GM18517 (cell line): Measurements from ENCODE around the gene MALT1.
"Not testable (repeated sequence)": the region's sequence is repeated elsewhere in the genome, so short reads cannot be mapped to it uniquely, and the experiment has no call there.

ENCODE experiments used
- ATAC-seq: cut with Tn5 transposase; IDR thresholded peaks from one replicate; pipeline ENCODE4 v1.9.1; 2021; ENCODE audit warnings: mild to moderate bottlenecking, moderate library complexity; ENCODE audit not compliant: unreplicated experiment

Gene MALT1, protein sequence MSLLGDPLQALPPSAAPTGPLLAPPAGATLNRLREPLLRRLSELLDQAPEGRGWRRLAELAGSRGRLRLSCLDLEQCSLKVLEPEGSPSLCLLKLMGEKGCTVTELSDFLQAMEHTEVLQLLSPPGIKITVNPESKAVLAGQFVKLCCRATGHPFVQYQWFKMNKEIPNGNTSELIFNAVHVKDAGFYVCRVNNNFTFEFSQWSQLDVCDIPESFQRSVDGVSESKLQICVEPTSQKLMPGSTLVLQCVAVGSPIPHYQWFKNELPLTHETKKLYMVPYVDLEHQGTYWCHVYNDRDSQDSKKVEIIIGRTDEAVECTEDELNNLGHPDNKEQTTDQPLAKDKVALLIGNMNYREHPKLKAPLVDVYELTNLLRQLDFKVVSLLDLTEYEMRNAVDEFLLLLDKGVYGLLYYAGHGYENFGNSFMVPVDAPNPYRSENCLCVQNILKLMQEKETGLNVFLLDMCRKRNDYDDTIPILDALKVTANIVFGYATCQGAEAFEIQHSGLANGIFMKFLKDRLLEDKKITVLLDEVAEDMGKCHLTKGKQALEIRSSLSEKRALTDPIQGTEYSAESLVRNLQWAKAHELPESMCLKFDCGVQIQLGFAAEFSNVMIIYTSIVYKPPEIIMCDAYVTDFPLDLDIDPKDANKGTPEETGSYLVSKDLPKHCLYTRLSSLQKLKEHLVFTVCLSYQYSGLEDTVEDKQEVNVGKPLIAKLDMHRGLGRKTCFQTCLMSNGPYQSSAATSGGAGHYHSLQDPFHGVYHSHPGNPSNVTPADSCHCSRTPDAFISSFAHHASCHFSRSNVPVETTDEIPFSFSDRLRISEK

DNA sequence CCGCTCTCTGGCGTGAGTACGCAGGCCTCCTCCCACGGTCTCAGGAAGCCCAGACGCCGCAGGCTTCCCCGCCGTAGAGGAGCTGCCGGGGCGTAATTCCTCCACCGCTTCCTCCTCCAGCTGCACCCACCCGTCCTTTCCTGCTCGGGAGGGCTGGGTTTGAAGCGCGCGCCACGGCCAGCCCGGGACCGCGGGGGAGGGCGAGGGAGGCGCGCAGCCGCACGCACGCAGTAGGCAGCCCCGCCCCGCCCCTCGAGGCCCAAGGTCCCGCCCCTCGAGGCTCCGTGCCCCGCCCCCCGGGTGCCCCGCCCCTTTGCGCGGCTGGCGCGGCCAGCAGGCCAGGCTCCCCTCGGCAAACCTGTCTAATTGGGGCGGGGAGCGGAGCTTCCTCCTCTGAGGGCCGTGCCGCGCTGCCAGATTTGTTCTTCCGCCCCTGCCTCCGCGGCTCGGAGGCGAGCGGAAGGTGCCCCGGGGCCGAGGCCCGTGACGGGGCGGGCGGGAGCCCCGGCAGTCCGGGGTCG lies at the start of gene MALT1:
TSS of gene MALT1 (plus strand) at position 355 of the 521 bp plus-strand sequence. CDS start 179 bp downstream, outside the sequence.
- peak; percentile 64 for ATAC-seq

DNA sequence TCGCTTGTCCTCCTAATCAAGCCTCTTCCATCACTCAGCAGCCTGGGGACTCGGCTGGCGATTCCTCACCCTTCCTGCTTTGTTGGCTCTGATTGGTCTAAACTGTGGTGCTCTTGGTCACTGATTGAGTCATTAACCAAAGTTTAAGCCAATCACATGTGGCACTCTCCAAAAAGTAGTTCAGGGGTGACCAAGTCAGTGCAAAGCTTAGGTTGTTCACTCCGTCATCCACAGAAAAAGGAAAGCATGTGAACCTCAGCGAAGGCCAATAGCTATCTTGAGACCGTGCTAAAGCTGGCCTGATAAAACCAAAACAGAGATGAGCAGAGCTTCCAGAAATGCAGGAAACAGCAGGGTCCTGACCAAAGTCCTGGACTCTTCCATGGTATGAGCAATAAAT lies 47.3 kb upstream of the MALT1 start:
- no peak for ATAC-seq

DNA sequence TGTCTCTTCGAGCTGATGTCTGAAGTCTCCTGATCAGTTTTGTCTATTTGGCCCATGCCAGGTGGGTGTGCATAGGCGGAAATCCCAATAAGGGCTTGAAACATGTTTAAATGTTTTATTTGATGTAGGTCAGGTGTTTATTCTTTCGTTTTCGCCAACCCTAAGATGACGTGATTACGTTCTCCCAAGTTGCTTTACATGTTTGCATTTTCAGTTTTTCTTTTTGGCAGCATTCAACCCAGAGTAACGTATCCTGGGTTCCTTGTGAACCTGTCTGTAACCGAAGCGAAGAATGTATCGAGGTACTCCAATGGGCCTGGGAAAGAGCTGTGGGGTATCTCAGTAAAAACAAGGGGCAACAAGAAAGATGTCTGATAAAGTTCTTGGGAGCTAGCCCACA lies 45.4 kb upstream of the MALT1 start:
- ATAC-seq, result no peak

DNA sequence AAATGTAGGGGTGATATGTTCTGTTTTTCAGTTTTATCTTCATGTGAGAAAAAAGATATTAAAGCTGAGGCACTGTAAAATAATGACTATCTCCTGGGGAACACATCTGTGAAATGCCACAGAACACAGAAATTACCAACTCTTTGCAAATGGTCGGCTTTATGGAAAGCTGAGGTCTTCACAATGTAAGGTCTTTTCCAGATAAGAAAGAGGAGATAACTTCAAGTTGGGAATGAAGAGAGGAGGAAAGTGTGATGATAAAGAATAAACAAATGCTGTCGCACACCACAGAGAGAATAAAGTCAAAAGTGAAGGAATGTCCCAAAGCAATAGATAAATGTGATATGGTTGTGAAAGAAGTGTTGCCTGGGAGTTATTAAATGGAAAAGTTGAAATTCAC lies 41.2 kb upstream of the MALT1 start:
- ATAC-seq, result no peak

DNA sequence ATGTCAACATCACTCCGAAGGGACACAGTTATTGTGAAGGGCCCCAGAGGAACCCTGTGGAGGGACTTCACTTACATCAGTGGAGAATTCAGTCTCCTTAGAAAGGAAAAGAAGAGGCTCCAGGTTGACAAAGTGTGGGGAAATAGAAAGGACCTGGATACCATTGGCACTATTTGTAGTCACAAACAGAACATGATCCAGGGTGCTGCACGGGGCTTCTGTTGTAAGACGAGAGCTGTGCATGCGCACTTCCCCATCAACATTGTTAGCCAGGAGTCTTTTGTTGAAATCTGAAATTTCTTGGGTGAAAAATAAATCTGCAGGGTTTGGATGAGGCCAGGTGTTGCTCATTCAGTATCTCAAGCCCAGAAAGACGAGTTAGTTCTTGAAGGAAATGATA lies 40.0 kb upstream of the MALT1 start:
- no peak for ATAC-seq

DNA sequence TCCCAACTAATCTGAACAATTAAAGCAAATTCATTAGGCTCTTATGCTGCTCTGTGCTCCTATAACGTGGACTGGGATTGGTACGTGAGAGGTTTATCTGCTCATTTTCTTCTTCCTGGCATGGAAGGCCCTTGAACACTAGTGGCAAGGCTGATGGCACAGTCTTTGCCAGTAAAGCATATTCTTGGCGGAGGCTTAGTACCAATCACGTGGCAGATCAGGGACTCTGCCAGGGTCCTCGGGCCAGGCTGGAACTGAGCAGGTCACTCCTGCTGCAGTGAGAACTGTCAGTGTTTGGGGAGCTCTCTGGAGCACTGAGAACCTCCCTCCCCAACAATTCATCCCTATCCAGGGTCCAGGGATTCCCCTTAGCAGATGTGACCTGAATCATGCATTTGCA lies 38.7 kb upstream of the MALT1 start:
- no peak for ATAC-seq

DNA sequence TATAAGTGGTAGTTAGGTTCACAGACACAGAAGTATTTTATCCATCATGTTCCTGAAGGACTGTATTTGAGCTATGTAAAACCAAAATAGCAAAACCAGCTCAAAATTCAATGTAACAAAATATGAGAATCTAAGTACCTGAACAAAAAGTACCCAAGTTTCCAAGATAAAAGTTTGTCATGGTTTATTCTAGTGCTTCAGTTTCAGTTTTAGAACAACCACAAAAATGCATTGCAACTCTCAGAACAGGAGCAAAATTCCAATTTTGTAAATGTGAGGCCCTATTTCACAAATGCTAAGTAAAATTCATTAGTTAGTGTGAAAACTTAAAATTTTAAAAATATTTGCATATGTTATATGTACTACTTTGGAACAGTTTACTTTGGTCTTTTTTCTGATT lies 37.4 kb upstream of the MALT1 start:
- ATAC-seq, result no peak

DNA sequence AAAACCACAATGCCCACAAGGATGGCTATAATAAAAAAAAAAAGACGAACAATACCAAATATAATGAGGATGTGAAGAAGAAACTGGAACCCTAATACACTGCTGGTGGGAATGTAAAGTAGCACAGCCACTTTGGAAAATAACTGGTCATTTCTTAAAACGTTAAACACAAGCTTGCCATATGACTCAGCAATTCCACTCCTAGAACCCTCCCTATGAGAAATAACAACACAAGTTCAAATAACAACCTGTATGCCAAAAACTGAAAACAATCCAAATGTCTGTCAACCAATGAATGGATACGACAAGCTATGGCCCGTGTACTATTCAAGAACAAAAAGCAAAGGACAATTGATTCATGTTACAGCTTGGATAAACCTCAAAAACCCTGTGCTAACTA lies 35.4 kb upstream of the MALT1 start:
- no peak for ATAC-seq

DNA sequence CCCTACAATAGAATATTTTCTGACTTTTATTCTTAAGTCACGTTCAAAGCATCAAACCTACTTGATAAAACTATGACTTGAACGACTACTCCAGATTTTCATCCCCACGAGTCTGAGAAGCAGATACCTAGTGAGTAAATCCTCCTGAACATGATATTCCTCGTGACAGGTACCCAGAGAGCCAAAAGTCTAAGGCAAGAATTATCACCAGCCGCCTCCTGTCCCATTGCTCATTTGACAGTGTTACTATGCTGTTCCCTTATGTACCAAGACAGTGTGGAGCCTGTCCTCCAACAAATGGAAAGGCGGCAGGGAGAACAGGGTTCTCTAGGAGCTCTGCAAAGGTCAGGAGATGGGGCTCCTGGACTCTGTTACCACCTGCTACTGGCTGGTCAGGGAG lies 34.1 kb upstream of the MALT1 start:
- ATAC-seq, result no peak

DNA sequence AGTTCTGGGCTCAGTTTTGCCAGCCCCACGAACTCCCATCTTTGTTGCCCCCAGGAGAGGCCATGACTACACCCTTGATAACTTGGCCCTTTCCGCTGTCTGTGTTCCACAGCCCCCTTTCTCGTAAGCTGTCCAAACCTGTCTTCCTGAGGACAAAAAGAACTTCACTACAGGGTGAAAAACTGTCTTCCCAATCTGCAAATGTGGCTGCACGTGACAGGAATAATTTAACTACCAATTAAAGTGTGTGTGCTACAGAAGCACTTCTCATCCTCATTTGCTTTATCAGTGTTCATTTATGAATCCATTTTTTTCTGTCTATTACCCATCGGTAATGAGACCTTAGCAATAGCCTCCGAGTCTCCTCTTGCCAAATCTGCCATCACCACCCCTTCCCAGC lies 33.3 kb upstream of the MALT1 start:
- no peak for ATAC-seq

DNA sequence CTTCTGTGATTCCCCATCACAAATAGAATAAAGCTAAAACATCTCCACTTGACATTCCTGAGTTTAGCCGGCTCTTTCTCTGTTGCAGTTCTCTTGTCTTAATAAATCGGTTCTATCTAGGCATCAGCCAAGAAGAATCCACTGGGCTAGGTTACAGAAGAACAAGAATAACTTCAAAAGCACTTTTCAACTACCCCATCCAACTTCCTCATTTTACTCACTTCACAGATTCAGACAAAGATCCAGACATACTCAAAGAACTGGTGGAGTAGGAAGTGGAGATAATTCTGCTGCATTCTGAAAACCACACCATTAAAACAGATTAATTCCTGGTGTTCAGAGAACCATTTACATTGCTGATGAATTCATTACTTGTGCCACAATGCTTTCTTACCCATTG lies 32.8 kb upstream of the MALT1 start:
- no peak for ATAC-seq

DNA sequence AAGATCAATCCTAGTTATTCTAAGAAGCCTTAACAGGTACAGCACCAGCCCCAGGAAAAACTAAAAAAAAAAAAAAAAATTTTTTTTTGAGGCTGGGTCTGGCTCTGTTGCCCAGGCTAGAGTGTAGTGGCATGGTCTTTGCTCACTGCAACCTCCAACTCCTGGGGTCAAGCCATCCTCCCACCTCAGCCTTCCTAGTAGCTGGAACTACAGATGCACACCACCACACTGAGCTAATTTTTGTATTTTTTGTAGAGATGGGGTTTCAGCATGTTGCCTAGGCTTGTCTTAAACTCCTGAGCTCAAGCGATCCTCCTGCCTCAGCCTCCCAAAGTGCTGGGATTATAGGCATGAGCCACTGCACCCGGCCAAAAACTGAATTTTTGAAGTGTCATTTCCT lies 32.0 kb upstream of the MALT1 start:
- ATAC-seq, result no peak

DNA sequence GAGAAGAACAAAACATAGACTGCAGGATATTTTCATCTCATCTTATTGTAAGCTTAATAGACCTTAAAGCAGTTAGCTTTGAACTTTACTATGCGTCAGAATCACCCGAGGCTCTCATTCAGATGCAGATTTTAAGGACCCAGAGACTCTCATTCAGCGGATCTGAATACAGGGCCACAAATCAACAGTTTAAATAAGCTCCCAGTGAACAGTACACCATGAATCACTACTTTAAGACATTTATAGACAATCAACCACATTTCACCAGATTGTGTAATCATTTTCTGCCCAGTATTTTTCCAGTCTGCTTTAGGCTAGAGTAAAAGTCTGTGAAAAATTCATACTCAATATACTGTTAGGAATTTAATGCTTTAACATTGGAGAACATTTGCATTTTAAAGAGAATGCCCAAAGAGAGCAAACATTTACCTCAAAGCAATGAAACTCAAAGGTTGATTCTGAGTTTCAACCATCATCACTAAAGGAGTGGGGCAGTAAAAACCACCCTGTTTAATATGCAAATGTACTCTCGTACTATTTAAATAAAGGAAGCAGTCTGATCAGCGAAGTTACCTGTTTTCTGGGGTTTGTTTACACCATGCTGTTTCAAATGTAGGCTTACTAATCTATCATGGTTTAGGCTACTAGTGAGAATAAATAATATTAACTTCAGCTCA lies 31.4 kb upstream of the MALT1 start:
- peak; percentile 73 for ATAC-seq

DNA sequence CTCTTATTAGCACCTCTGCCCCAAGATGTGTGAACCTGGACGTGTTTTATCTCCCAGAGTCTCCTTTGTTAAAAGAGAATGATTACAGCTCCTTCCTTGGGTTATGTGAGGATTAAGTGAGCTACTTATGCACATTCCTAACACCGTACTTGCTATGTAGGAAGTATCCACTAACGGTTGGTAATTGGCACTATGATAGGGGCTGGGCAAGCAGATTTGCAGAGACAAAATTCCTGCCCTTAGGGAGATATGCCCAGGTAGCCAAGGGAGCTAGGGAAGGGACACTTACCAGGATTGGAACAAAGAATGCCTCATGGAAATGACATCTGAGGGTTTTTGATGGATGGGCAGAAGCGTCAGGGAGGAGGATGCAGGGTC lies 30.8 kb upstream of the MALT1 start:
- no peak for ATAC-seq

DNA sequence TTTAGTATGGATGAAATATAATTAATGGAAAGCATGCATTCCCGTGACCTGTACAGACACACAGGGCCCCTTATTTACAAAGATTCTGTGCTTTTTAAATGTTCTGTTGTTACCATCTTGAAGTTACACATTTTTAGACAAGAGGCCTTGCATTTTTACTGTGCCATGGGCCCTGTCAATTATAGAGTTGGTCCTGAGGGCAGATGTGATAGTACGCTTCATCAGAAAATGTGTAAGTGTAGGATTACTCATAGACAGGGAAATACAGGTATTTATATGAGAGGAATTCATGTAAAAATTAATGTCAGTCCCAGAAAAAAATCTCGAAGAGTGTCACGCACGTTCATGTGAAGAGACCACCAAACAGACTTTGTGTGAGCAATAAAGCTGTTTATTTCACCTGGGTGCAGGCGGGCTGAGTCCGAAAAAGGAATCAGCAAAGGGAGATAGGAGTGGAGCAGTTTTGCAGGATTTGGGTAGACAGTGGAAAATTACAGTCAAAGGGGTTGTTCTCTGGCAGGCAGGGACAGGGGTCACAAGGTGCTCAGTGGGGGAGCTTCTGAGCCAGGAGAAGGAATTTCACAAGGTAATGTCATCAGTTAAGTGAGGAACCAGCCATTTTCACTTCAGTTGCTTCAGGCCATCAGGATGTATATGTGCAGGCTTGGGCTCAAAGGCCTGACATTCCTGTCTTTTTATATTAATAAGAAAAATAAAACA lies 30.2 kb upstream of the MALT1 start:
- ATAC-seq, result no peak

DNA sequence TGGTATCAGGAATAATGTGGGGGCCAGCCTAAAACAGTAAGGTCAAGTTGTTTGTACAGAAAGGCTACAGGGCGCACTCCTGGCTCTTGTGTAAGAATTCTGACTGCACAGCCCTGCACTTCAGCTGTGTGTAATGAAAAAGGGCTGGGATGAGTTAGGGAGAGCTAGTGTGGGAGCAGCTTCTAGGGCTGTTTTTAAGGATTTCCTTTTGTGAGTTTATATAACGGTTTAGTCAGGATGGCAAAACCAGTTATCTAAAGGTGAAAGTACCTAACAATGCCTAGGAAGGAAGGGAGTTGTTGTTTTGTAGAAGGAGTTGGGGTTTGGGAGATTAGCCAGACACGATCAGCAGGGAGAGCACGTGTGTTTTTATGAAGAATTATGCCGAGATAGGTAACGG lies 27.7 kb upstream of the MALT1 start:
- ATAC-seq, result not testable (repeated sequence)

DNA sequence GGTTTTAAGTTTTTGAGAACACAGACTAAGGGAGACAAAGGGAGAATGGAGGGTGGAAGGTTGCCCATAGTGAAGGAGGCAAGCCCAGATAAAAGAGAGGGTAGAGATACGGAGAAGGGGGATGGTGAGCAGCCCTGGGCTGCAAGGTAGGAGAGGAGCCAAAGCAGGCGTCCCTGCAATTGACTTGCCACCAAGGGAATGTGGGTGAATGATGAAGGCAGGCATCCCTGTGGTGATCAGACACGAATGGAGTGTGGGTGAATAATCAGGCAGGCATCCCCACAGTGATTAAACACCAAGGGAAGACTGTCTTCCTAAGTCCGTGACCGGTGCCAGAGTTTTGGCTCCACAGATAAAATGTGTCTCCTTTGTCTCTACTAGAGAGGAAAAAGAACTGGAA lies 25.9 kb upstream of the MALT1 start:
- no peak for ATAC-seq

DNA sequence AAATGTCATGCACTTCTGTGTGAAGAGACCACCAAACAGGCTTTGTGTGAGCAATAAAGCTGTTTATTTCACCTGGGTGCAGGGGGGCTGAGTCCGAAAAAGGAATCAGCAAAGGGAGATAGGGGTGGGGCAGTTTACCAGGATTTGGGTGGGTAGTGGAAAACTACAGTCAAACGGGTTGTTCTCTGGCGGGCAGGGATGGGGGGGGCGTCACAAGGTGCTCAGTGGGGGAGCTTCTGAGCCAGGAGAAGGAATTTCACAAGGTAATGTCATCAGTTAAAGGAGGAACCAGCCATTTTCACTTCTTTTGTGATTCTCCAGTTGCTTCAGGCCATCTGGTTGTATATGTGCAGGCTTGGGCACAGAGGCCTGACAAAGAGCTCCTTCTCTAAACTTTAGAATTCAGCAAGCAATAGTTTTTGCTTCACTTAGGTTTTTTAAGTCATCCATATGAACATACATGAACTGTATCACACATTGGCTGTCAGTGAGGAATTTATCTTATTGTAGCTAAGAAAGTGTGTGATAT lies 24.9 kb upstream of the MALT1 start:
- no peak for ATAC-seq

DNA sequence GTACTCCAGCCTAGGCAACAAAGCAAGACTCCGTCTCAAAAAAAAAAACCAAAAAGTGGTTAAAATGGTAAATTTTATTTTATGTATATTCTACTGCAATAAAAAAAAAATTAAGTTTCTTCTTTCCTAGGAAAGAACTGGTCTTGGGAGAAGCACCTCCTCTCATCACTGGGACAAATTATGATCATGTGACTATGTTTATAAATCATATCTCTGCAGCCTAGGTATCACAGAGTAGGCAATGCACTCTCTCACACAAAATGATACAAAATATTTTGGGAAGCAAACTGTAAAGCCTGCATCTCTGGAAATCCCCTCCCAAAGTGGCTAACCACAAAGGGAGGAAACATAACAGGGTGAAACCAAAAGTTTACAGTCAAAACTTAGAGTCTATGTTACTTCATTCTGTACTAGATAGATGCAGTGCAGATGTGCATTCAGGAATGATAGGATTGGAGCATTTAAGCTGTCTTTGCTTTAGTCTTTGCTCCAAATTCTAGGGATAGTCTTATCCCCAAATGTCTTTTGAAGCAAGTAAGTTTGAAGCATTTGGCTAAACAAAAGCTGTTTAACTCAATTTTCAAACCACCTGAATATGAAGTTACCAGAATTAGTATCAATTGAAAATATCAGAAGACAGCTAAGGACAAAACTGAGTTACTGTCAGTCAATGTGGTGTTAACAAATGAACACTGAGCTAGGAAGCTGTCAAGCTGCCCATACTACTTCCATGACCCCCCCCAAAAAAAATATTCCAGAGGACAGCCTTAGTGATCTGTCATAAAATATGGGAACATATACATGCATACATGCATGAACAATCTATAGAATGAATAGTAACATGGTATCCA lies 21.1 kb upstream of the MALT1 start:
- ATAC-seq, result peak; percentile 71

DNA sequence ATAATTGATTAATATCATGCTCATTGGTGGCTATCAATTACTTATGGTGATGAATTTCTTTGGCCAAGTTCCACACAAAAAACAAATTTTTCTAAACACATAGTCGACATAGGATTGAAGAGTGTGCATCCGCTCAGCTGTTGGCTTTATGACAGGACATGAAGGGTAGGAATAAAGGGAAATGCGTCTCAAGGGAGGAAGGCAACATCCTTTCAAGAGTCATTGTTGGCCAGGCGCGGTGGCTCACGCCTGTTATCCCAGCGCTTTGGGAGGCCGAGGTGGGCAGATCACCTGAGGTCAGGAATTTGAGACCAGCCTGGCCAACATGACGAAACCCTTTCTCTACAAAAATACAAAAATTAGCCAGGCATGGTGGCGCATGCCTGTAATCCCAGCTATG lies 20.4 kb upstream of the MALT1 start:
- ATAC-seq, result not testable (repeated sequence)
